ENCODE data around the gene ARHGAP33. TPM values are rescaled to one million over a fixed set of nuclear protein-coding genes. Genes with fewer than 3 reads are reported as not detected.

The ARHGAP33 gene
- total RNA-seq, 3 donors from 2014 or later = 14.4 to 16.0 (median 14.6) TPM

DNA sequence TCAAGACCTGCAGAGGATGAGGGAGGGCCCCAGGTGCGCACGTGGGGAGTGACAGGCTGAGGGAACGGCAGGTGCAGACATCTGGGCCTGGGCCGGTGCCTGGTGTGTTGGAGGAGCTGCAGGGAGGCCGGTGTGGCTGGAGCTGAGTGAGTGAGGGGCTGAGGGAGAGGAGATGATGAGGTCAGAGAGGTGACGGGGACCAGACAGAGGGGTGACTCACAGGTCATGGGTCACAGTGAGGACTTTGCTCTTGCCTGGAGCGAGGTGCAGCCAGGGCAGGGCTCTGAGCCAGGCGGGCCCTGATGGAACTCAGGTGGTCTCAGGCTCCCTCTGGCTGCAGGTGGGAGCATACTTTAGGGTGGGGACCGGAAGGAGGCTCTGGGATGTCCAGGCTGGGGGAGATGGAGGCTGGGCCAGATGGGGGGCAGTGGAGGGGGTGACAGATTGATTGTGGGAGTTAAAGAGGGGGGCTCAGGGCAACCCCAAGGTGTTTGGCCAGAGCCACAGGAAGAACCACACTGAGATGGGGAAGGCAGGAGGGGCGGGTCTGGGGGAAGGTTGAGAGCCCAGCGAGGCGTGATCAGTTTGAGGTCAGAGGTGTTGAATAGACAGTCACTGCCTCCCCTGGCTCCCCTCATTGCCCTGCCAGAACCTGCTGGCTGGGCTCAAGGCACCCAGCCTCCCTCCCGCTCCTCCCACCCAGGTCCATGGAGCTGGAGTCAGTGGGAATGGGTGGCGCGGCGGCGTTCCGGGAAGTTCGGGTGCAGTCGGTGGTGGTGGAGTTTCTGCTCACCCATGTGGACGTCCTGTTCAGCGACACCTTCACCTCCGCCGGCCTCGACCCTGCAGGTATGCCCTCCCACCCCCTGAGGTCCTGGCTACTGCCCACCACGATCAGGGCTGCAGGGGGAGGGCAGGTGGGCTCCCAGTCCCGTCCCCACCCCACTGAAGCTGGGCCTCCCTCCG lies 8.4 kb downstream of the ARHGAP33 start:
- Histone ChIP-seq H3K9me3 (no peaks in the 10 kb centered on the region), H3K4me3 (no peak overlapping the region), H3K36me3 (ENCODE audit: low read depth) (no peaks in the 10 kb centered on the region), H3K4me1 (ENCODE audit: low read depth) (no peaks in the 10 kb centered on the region)
- intact Hi-C loops (cut with DNase I, micrococcal nuclease) = no loop called here
- TF ChIP-seq CTCF (IDR thresholded peaks at IDR 0.05) = no peak
- ATAC-seq = peak; percentile 11
- DNase-seq = no peak

DNA sequence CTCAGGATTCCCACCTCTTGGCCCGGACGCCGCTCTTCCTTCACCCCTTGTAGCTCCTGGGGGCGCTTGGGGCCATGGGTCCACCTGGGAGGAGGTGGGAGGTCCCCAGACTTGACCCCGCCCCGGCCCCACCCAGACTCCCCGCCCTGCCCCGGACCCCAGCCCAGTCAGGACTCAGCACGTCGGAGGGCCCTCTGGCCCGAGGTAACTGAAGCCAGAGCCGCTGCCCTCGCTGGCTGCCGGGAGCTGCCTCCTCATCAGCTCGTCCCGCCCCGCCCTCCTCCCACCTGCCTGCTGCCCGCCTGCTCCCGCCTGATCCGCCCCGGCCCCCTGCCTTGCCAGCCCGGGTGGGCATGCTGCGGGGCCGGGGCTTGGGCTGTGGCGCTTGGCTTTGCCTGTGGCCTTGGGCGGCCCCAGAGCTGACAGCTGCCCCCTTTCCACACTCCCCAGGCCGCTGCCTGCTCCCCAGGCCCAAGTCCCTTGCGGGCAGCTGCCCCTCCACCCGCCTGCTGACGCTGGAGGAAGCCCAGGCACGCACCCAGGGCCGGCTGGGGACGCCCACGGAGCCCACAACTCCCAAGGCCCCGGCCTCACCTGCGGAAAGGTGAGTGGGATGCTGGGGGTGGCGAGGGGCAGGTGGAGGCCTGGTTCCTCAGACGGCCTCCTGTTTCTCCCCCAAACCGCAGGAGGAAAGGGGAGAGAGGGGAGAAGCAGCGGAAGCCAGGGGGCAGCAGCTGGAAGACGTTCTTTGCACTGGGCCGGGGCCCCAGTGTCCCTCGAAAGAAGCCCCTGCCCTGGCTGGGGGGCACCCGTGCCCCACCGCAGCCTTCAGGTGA lies 9.4 kb downstream of the ARHGAP33 start:
- Histone ChIP-seq H3K36me3 (ENCODE audit: low read depth) (no peaks in the 10 kb centered on the region), H3K9me3 (no peaks in the 10 kb centered on the region), H3K4me1 (ENCODE audit: low read depth) (no peaks in the 10 kb centered on the region), H3K4me3 (no peak overlapping the region)
- DNase-seq (no peak), ATAC-seq (no peak)
- no peak for TF ChIP-seq CTCF (IDR thresholded peaks at IDR 0.05)
- intact Hi-C loops (cut with DNase I, micrococcal nuclease) = no loop called here

- intact Hi-C loops (cut with DNase I, micrococcal nuclease) = no loop called here
- no peak for TF ChIP-seq CTCF (IDR thresholded peaks at IDR 0.05)
Observed at GRCh38 chr19:35785339-35785627, 9.9 kb downstream of the ARHGAP33 start.

GRCh38 chr19:35786299-35787160 lies 11.2 kb downstream of the ARHGAP33 start:
- no peak for DNase-seq
- intact Hi-C loops (cut with DNase I, micrococcal nuclease) = no loop called here
- ATAC-seq = no peak

More at GRCh38 chr19:35785339-35785627, 9.9 kb downstream of the ARHGAP33 start:
- no peaks in the 10 kb centered on the region for H3K36me3 ChIP-seq (ENCODE audit: low read depth)
- DNase-seq = no peak
- no peaks in the 10 kb centered on the region for H3K4me1 ChIP-seq (ENCODE audit: low read depth)
- H3K4me3 ChIP-seq = no peak overlapping the region
- ATAC-seq = no peak
- no peaks in the 10 kb centered on the region for H3K9me3 ChIP-seq

More at GRCh38 chr19:35786299-35787160, 11.2 kb downstream of the ARHGAP33 start:
- no peak for TF ChIP-seq CTCF (IDR thresholded peaks at IDR 0.05)
- Histone ChIP-seq H3K9me3 (no peaks in the 10 kb centered on the region), H3K36me3 (ENCODE audit: low read depth) (no peaks in the 10 kb centered on the region), H3K4me1 (ENCODE audit: low read depth) (no peaks in the 10 kb centered on the region), H3K4me3 (no peak overlapping the region)

Measured in mucosa of descending colon (tissue), 3 donors.